IMR-90 (cell line): ENCODE results near the gene MZB1. TPM values are rescaled to one million over a fixed set of nuclear protein-coding genes. Genes with fewer than 3 reads are reported as not detected.
A peak's percentile ranks its signal among the peaks of the same experiment; 100 is the strongest.

Source experiments
- ATAC-seq: fragments of 200-7000 bp; cut with Tn5 transposase; 2 replicates; pipeline ENCODE4 v1.9.1; 2020; ENCODE audit warnings: low read depth, mild to moderate bottlenecking, moderate library complexity
- BruUV-seq: library from RNA; stranded (reverse); fragments of 400-500 nt; replicated peaks from 2 replicates; lab custom pipeline; 2021; lab: Mats Ljungman, UMichigan
- CTCF ChIA-PET: fragments of 300-600 bp; formaldehyde crosslinking; extraction: SDS; loops from one replicate; lab custom pipeline; 2021; ENCODE audit warnings: antibody characterized with exemption; lab: Yijun Ruan, JAX
- POLR2A ChIA-PET: fragments of 300-600 bp; sonication (Branson Sonifier 250); formaldehyde crosslinking; loops from one replicate; lab custom pipeline; 2022; ENCODE audit warnings: antibody characterized with exemption; ENCODE audit not compliant: unreplicated experiment; lab: Charles Lee
- DNase-seq: peaks from one replicate; pipeline ENCODE4 v3.0.0; 2013
- H2AFZ ChIP-seq: replicated peaks from 2 replicates; pipeline ENCODE3; 2013; ENCODE audit warnings: low read length, mild to moderate bottlenecking; ENCODE audit not compliant: poor library complexity
- H2AK5ac ChIP-seq: 2 replicates; pipeline ENCODE4 v1.6.1; 2013; ENCODE audit warnings: low read depth, low read length, inconsistent platforms
- H2AK9ac ChIP-seq: replicated peaks from 2 replicates; pipeline ENCODE3; 2013; ENCODE audit warnings: mild to moderate bottlenecking, low read depth, low read length, moderate library complexity; ENCODE audit not compliant: poor library complexity
- H2BK120ac ChIP-seq: 2 replicates; pipeline ENCODE4 v1.6.1; 2013; ENCODE audit warnings: low read depth, low read length, inconsistent platforms
- H2BK15ac ChIP-seq: 3 replicates; pipeline ENCODE4 v1.6.1; 2013; ENCODE audit warnings: low read depth, low read length, inconsistent platforms
- H2BK20ac ChIP-seq: 2 replicates; pipeline ENCODE4 v1.6.1; 2013; ENCODE audit warnings: low read depth, mild to moderate bottlenecking, inconsistent platforms, low read length, moderate library complexity
- H2BK5ac ChIP-seq: 2 replicates; pipeline ENCODE4 v1.6.1; 2013; ENCODE audit warnings: mild to moderate bottlenecking, low read depth, low read length, inconsistent platforms; ENCODE audit not compliant: poor library complexity, severe bottlenecking
- H3K14ac ChIP-seq: replicated peaks from 2 replicates; pipeline ENCODE4 v1.6.1; 2013; ENCODE audit warnings: low read depth, low read length, inconsistent platforms
- H3K18ac ChIP-seq: 2 replicates; pipeline ENCODE4 v1.6.1; 2013; ENCODE audit warnings: low read depth, low read length, control low read depth
- H3K23ac ChIP-seq: 2 replicates; pipeline ENCODE4 v1.6.1; 2013; ENCODE audit warnings: low read depth, low read length, inconsistent platforms
- H3K27ac ChIP-seq: 2 replicates; pipeline ENCODE4 v1.5.1; 2013; ENCODE audit warnings: mild to moderate bottlenecking, control low read depth, low read length; ENCODE audit not compliant: insufficient read depth
- H3K27me3 ChIP-seq: 2 replicates; pipeline ENCODE4 v1.6.1; 2013; ENCODE audit warnings: low read length; ENCODE audit not compliant: control insufficient read depth, insufficient read depth
- H3K36me3 ChIP-seq: 2 replicates; pipeline ENCODE4 v1.6.1; 2013; ENCODE audit warnings: low read length, mixed read lengths; ENCODE audit not compliant: control insufficient read depth, insufficient read depth
- H3K4ac ChIP-seq: 2 replicates; pipeline ENCODE4 v1.6.1; 2013; ENCODE audit warnings: low read depth, low read length, inconsistent platforms
- H3K4me1 ChIP-seq: 2 replicates; pipeline ENCODE4 v1.6.1; 2013; ENCODE audit warnings: low read length, mixed read lengths; ENCODE audit not compliant: control insufficient read depth, insufficient read depth
- H3K4me2 ChIP-seq: 2 replicates; pipeline ENCODE4 v1.6.1; 2013; ENCODE audit warnings: low read depth, mild to moderate bottlenecking, control low read depth, low read length, moderate library complexity
- H3K4me3 ChIP-seq: 2 replicates; pipeline ENCODE4 v1.5.1; 2013; ENCODE audit warnings: low read depth, mild to moderate bottlenecking, control low read depth, low read length, moderate library complexity; ENCODE audit not compliant: insufficient read depth
- H3K56ac ChIP-seq: 2 replicates; pipeline ENCODE4 v1.6.1; 2013; ENCODE audit warnings: low read length, inconsistent platforms; ENCODE audit not compliant: insufficient read depth; ENCODE audit errors: extremely low read depth
- H3K79me1 ChIP-seq, 2 experiments: 2 replicates each; pipeline ENCODE4 v1.6.1; 2013; ENCODE audit warnings: low read length in 2 of 2, inconsistent platforms in 1 of 2, low read depth in 1 of 2
- H3K9ac ChIP-seq: 2 replicates; pipeline ENCODE4 v1.6.1; 2013; ENCODE audit warnings: low read depth, low read length, control low read depth
- H3K9me1 ChIP-seq: 2 replicates; pipeline ENCODE4 v1.6.1; 2013; ENCODE audit warnings: low read length, inconsistent platforms; ENCODE audit not compliant: insufficient read depth
- H3K9me3 ChIP-seq: 2 replicates; pipeline ENCODE4 v1.6.1; 2013; ENCODE audit warnings: low read length; ENCODE audit not compliant: control insufficient read depth, insufficient read depth
- H4K20me1 ChIP-seq: 2 replicates; pipeline ENCODE4 v1.6.1; 2013; ENCODE audit warnings: low read length, inconsistent platforms; ENCODE audit not compliant: insufficient read depth
- H4K5ac ChIP-seq: 2 replicates; pipeline ENCODE4 v1.6.1; 2013; ENCODE audit warnings: mild to moderate bottlenecking, low read depth, low read length, control low read depth
- H4K8ac ChIP-seq, 2 experiments: 2 replicates each; pipeline ENCODE4 v1.6.1; 2013; ENCODE audit warnings: low read depth in 2 of 2, low read length in 2 of 2, control low read depth in 1 of 2, inconsistent platforms in 1 of 2
- H4K91ac ChIP-seq: 2 replicates; pipeline ENCODE4 v1.6.1; 2013; ENCODE audit warnings: low read depth, low read length, inconsistent platforms; ENCODE audit not compliant: insufficient read depth
- BHLHE40 ChIP-seq: fragments of 150-350 bp; IDR thresholded peaks from 2 replicates; pipeline ENCODE4 v1.6.1; 2016; ENCODE audit warnings: mild to moderate bottlenecking, low read depth, low read length
- CHD1 ChIP-seq: IDR thresholded peaks from 2 replicates; pipeline ENCODE4 v1.6.1; 2012; ENCODE audit warnings: low read depth, low read length, improper control_type of control experiment
- CTCF ChIP-seq: conservative IDR thresholded peaks from 2 replicates; pipeline ENCODE4 v1.5.1; 2012; ENCODE audit warnings: mild to moderate bottlenecking, low read depth, low read length, improper control_type of control experiment
- ELK1 ChIP-seq: fragments of 150-350 bp; IDR thresholded peaks from 2 replicates; pipeline ENCODE4 v1.6.1; 2016; ENCODE audit warnings: low read depth, mild to moderate bottlenecking, low read length, moderate library complexity, borderline replicate concordance
- MAFK ChIP-seq: IDR thresholded peaks from 2 replicates; pipeline ENCODE4 v1.6.1; 2012; ENCODE audit warnings: low read depth, low read length, improper control_type of control experiment
- MAZ ChIP-seq: IDR thresholded peaks from 2 replicates; pipeline ENCODE4 v1.6.1; 2012; ENCODE audit warnings: low read depth, mild to moderate bottlenecking, low read length, improper control_type of control experiment, moderate library complexity, borderline replicate concordance
- MXI1 ChIP-seq: IDR thresholded peaks from 2 replicates; pipeline ENCODE4 v1.6.1; 2012; ENCODE audit warnings: low read depth, mild to moderate bottlenecking, low read length, moderate library complexity, borderline replicate concordance
- NFE2L2 ChIP-seq: fragments of 150-350 bp; IDR thresholded peaks from 2 replicates; pipeline ENCODE4 v1.6.1; 2016; ENCODE audit warnings: low read depth, mild to moderate bottlenecking, low read length
- POLR2A ChIP-seq: IDR thresholded peaks from 2 replicates; pipeline ENCODE4 v1.6.1; 2012; ENCODE audit warnings: mild to moderate bottlenecking, low read depth, low read length
- RAD21 ChIP-seq: IDR thresholded peaks from 2 replicates; pipeline ENCODE4 v1.6.1; 2012; ENCODE audit warnings: low read length, improper control_type of control experiment
- RFX5 ChIP-seq: IDR thresholded peaks from 2 replicates; pipeline ENCODE4 v1.8.0; 2012; ENCODE audit warnings: low read depth, mild to moderate bottlenecking, low read length, moderate library complexity
- SMC3 ChIP-seq: fragments of 150-350 bp; IDR thresholded peaks from 2 replicates; pipeline ENCODE4 v1.6.1; 2016; ENCODE audit warnings: low read depth, mild to moderate bottlenecking, antibody characterized with exemption, low read length, moderate library complexity
- USF2 ChIP-seq: fragments of 150-350 bp; IDR thresholded peaks from 2 replicates; pipeline ENCODE4 v1.6.1; 2017; ENCODE audit warnings: mild to moderate bottlenecking, antibody characterized with exemption, low read length, low read depth
- WGBS, 2 experiments: methylation state at CpG; one replicate each; pipeline versions ENCODE4 v1.1.5 to v1.1.7; 2013; ENCODE audit warnings: missing lambda C conversion rate in 2 of 2; ENCODE audit not compliant: insufficient read length in 1 of 2; ENCODE audit errors: extremely low coverage in 2 of 2; 5-methylcytosine and 5-hydroxymethylcytosine counted together
- dilution Hi-C: fragments of 300-500 bp; cut with HindIII; formaldehyde crosslinking; loops from one replicate; pipeline ENCODE4 v1.14.3; 2018; ENCODE audit warnings: low sequenced_read_pairs; ENCODE audit not compliant: unreplicated experiment
- in situ Hi-C: fragments of 300-500 bp; cut with MboI; formaldehyde crosslinking; loops from 3 replicates; pipeline ENCODE4 v1.14.3; 2019; ENCODE audit warnings: low sequenced_read_pairs, inconsistent platforms, mixed read lengths
- intact Hi-C: fragments of 100-400 bp; cut with micrococcal nuclease; formaldehyde crosslinking; loops from 2 replicates; pipeline ENCODE4 v1.10.0; 2022
- polyA plus RNA-seq, 3 experiments: library from polyadenylated mRNA; depleted of rRNA; stranded (reverse); fragments of >200 nt; gene quantifications; 2 replicates each; pipeline ENCODE4 v1.2.3, GENCODE V29; 2012; ENCODE audit warnings: low replicate concordance in 1 of 3
- total RNA-seq: library from RNA; depleted of rRNA; stranded (reverse); fragments of >200 nt; gene quantifications from 2 replicates; pipeline ENCODE4 v1.2.3, GENCODE V29; 2012

Gene MZB1
- total and polyA plus RNA-seq, 2 of the 4 experiments (the other 2 are of a cell fraction), result not detected

DNA sequence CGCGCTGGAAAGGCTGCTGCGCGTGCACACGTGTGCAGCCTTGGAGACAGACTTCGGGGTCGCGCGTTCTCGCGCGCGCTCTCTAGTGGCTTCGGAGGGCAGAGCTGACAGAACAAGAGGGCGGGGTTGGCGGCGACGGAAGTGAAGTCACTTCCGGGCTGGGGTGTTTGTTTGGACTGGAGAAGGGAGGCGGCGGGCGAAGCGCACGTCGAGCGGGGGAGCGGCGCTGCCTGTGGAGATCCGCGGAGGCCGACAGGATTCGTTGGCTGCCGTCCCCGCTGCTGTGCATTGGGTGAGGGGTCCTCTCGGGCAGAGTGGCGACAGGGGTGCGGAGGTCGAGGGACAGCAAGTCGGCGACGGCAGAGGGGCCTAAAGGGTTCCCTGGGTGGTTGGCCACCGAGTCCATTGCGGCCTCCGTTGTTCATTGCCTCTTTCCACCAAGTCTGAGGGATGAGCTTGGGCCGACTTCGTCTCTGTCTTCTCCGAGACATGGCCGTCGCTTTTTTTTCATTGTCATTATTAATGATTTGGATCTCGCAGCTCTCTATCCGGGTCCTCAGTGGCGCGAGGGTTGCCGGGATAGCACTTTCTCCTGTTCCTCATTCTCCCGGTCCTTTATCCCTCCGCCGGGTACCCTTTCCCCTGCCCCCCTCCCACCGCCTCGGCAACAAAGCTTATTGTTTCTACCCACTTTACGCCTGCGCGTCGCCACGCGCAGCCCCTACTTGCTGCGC, 47.9 kb downstream of the MZB1 start, which contains the start of gene PAIP2:
Gene PAIP2 (plus strand): TSS at position 166 of the 734 bp plus-strand sequence. CDS start 21,931 bp downstream, outside the sequence.
- 1% methylated on average over 45 of the region's 66 CpGs; no CpG with 5 or more reads in 1 of the 2 experiments for WGBS, 2 experiments
- peak within 1 kb of the TSS; percentile 66 for H4K5ac ChIP-seq
- H2AK5ac ChIP-seq, result peak within 1 kb of the TSS; percentile 90
- H3K14ac ChIP-seq, result peak within 1 kb of the TSS; percentile 96
- peak within 1 kb of the TSS; percentile 95 for H3K23ac ChIP-seq
- H2AK9ac ChIP-seq, result peak within 1 kb of the TSS; percentile 100
- peaks cover 54% of the 10 kb centered on the region for H4K20me1 ChIP-seq
- ChIA-PET CTCF (interaction anchor here (0.6 to 1.4 kb wide), 4 partner anchors 12 to 45 kb away, joined by 3 to 4 read pairs (median 4); no protein-coding TSS in a partner anchor), POLR2A (interaction anchor here (0.6 kb wide), 2 partner anchors 19 to 201 kb away, joined by 6 to 7 read pairs; no protein-coding TSS in a partner anchor)
- no peaks in the 10 kb centered on the region for H3K27me3 ChIP-seq
- H3K36me3 ChIP-seq, result no peaks in the 10 kb centered on the region
- H3K18ac ChIP-seq, result peak within 1 kb of the TSS; percentile 52
- in situ Hi-C loops, result no loop called here
- H4K91ac ChIP-seq, result peak within 1 kb of the TSS; percentile 83
- H3K4me1 ChIP-seq, result peaks cover 3% of the 10 kb centered on the region
- DNase-seq, result peak; percentile 98
- H3K9me3 ChIP-seq, result no peaks in the 10 kb centered on the region
- H3K4me2 ChIP-seq, result peak within 1 kb of the TSS; percentile 91
- peak within 1 kb of the TSS; percentile 91 for H3K27ac ChIP-seq
- H2BK20ac ChIP-seq, result no peak within 1 kb of the TSS
- peak within 1 kb of the TSS; percentile 87 for H2BK5ac ChIP-seq
- intact Hi-C loops, result no loop called here
- peak within 1 kb of the TSS; percentile 92 for H3K4ac ChIP-seq
- H3K9ac ChIP-seq, result peak within 1 kb of the TSS; percentile 89
- peak within 1 kb of the TSS; percentile 13; the same call in 1 of the 3 replicates for H2BK15ac ChIP-seq
- BruUV-seq, result no TSS peak
- H3K56ac ChIP-seq, result peak within 1 kb of the TSS; percentile 86
- H3K79me1 ChIP-seq, result peaks cover 0 to 42% of the 10 kb centered on the region in 2 experiments; a peak in 2 of 4 replicates
- H2AFZ ChIP-seq, result peak within 1 kb of the TSS; percentile 96
- peak within 1 kb of the TSS; percentile 76 for H3K4me3 ChIP-seq
- H2BK120ac ChIP-seq, result peak within 1 kb of the TSS; percentile 29; the same call in 1 of the 2 replicates
- dilution Hi-C loops, result no loop called here
- ATAC-seq, result peak; percentile 90
- H3K9me1 ChIP-seq, result peaks cover 8% of the 10 kb centered on the region; the same call in 1 of the 2 replicates
- peak within 1 kb of the TSS; percentile 62 to 88 for H4K8ac ChIP-seq
- TF ChIP-seq RFX5 (no peak), RAD21 (peak; percentile 51), ELK1 (no peak), MAFK (no peak), USF2 (peak; percentile 88), CTCF (peak; percentile 90), CHD1 (peak; percentile 88; the same call in 1 of the 2 replicates), NFE2L2 (no peak), BHLHE40 (no peak; the same call in 1 of the 2 replicates), MAZ (peak; percentile 75; the same call in 1 of the 2 replicates), SMC3 (peak; percentile 53), MXI1 (peak; percentile 96; the same call in 1 of the 2 replicates), POLR2A (peak; percentile 95)
